HCT116 (cell line): ENCODE data around the gene SLC9A9. TPM values are rescaled to one million over a fixed set of nuclear protein-coding genes. Genes with fewer than 3 reads are reported as not detected.

Experiments used
- ATAC-seq: fragments of 200-7000 bp; cut with Tn5 transposase; 2 replicates; pipeline ENCODE4 v1.9.1; 2020; ENCODE audit warnings: mild to moderate bottlenecking, moderate library complexity
- BruUV-seq: library from RNA; stranded (reverse); fragments of 400-500 nt; replicated peaks from 2 replicates; lab custom pipeline; 2021; lab: Mats Ljungman, UMichigan
- CTCF ChIA-PET: fragments of 300-600 bp; sonication (Branson Sonifier 250); formaldehyde crosslinking; loops from one replicate; lab custom pipeline; 2021; ENCODE audit warnings: antibody characterized with exemption; lab: Charles Lee
- POLR2A ChIA-PET: fragments of 300-600, 350-600 bp; sonication (Branson Sonifier 250); formaldehyde crosslinking; loops from one replicate; lab custom pipeline; 2021; ENCODE audit warnings: antibody characterized with exemption; lab: Charles Lee
- RAD21 ChIA-PET, 2 experiments: fragments of 300-600 bp; sonication (Branson Sonifier 250); formaldehyde crosslinking; loops; one replicate each; lab custom pipeline; 2023; ENCODE audit warnings: low total read pairs in 2 of 2; ENCODE audit not compliant: uncharacterized antibody in 2 of 2, unreplicated experiment in 2 of 2, low non-redundant PET in 1 of 2; lab: Charles Lee
- DNase-seq: peaks from one replicate; pipeline ENCODE4 v3.0.0-alpha.2; 2010; ENCODE audit warnings: low read depth, low spot score
- H2AFZ ChIP-seq: fragments of 200-600 bp; shearing (Covaris generic), sonication (generic); 2 replicates; pipeline ENCODE4 v1.6.1; 2017; ENCODE audit warnings: low read depth, mixed run types, mixed read lengths, antibody characterized with exemption, low read length; ENCODE audit not compliant: poor library complexity, severe bottlenecking
- H3K27ac ChIP-seq: 2 replicates; pipeline ENCODE4 v1.5.1; 2012; ENCODE audit warnings: low read depth, low read length
- H3K27me3 ChIP-seq: fragments of 200-600 bp; sonication (generic); 2 replicates; pipeline ENCODE4 v1.6.1; 2016; ENCODE audit warnings: mixed run types, low read length, mixed read lengths; ENCODE audit not compliant: insufficient read depth
- H3K36me3 ChIP-seq, 2 experiments: fragments of 200-500 bp in 1 of 2; fragments of 200-600 bp in 1 of 2; sonication (Bioruptor generic) in 1 of 2; sonication (generic) in 1 of 2; 2 replicates each; pipeline versions ENCODE4 v1.5.1 to v1.6.1; 2014 to 2016; ENCODE audit warnings: low read length in 2 of 2, inconsistent platforms in 1 of 2, mixed read lengths in 1 of 2, mixed run types in 1 of 2; ENCODE audit not compliant: insufficient read depth in 2 of 2, control insufficient read depth in 1 of 2
- H3K4me1 ChIP-seq, 2 experiments: fragments of 200-600 bp in 1 of 2; sonication (generic) in 1 of 2; 2 replicates each; pipeline versions ENCODE4 v1.5.1 to v1.6.1; 2012 to 2017; ENCODE audit warnings: low read length in 2 of 2, inconsistent platforms in 1 of 2, mild to moderate bottlenecking in 1 of 2, mixed read lengths in 1 of 2, mixed run types in 1 of 2, moderate library complexity in 1 of 2; ENCODE audit not compliant: insufficient read depth in 2 of 2, control insufficient read depth in 1 of 2
- H3K4me2 ChIP-seq: fragments of 200-600 bp; sonication (generic); 2 replicates; pipeline ENCODE4 v1.6.1; 2017; ENCODE audit warnings: mixed run types, low read length, mixed read lengths
- H3K4me3 ChIP-seq, 2 experiments: fragments of 200-600 bp in 1 of 2; sonication (generic) in 1 of 2; replicated peaks in 1 of 2; 2 replicates each; pipeline ENCODE4 v1.5.1; 2011 to 2016; ENCODE audit warnings: low read length in 2 of 2, control low read depth in 1 of 2, low read depth in 1 of 2, mild to moderate bottlenecking in 1 of 2, mixed read lengths in 1 of 2, mixed run types in 1 of 2
- H3K79me2 ChIP-seq: fragments of 200-600 bp; sonication (generic); 2 replicates; pipeline ENCODE4 v1.6.1; 2017; ENCODE audit warnings: mild to moderate bottlenecking, mixed run types, low read length, moderate library complexity, mixed read lengths; ENCODE audit not compliant: insufficient read depth
- H3K9ac ChIP-seq: fragments of 200-600 bp; sonication (generic); 2 replicates; pipeline ENCODE4 v1.6.1; 2016; ENCODE audit warnings: low read length, mixed read lengths
- H3K9me2 ChIP-seq: fragments of 200-600 bp; sonication (generic), shearing (Covaris generic); 2 replicates; pipeline ENCODE4 v1.6.1; 2017; ENCODE audit warnings: mixed run types, mild to moderate bottlenecking, moderate library complexity; ENCODE audit not compliant: insufficient read depth
- H3K9me3 ChIP-seq, 2 experiments: fragments of 200-500 bp in 1 of 2; fragments of 200-600 bp in 1 of 2; sonication (Bioruptor generic) in 1 of 2; sonication (generic) in 1 of 2; 2 replicates each; pipeline ENCODE4 v1.6.1; 2014 to 2017; ENCODE audit warnings: low read length in 2 of 2, mixed read lengths in 2 of 2, inconsistent platforms in 1 of 2, low read depth in 1 of 2, mild to moderate bottlenecking in 1 of 2, mixed run types in 1 of 2, moderate library complexity in 1 of 2; ENCODE audit not compliant: control insufficient read depth in 1 of 2, insufficient read depth in 1 of 2
- H4K20me1 ChIP-seq: fragments of 200-600 bp; sonication (generic), shearing (Covaris generic); 2 replicates; pipeline ENCODE4 v1.6.1; 2017; ENCODE audit warnings: mixed run types, mild to moderate bottlenecking, moderate library complexity; ENCODE audit not compliant: insufficient read depth
- CBX3 ChIP-seq: IDR thresholded peaks from 2 replicates; pipeline ENCODE4 v1.6.1; 2012; ENCODE audit warnings: low read depth
- EZH2 ChIP-seq: fragments of 200-600 bp; sonication (generic); IDR thresholded peaks from 2 replicates; pipeline ENCODE4 v1.6.1; 2017; ENCODE audit warnings: antibody characterized with exemption, mixed run types
- JUND ChIP-seq: IDR thresholded peaks from 2 replicates; pipeline ENCODE4 v1.6.1; 2012
- ZFX ChIP-seq: fragments of 450-650 bp; IDR thresholded peaks from 2 replicates; pipeline ENCODE4 v1.6.1; 2017
- intact Hi-C: fragments of 100-400 bp; cut with micrococcal nuclease; formaldehyde crosslinking; loops from 2 replicates; pipeline ENCODE4 v1.10.0; 2022
- total RNA-seq: library from RNA; stranded (reverse); gene quantifications from one replicate; pipeline ENCODE4 v1.2.1, GENCODE V29; 2021; ENCODE audit not compliant: unreplicated experiment
- TF ChIP-seq, protein P1 (sequence below): IDR thresholded peaks from 2 replicates; pipeline ENCODE4 v1.6.1; 2012; ENCODE audit warnings: low read depth
- TF ChIP-seq, protein P2 (sequence below), 3 experiments: fragments of 200-600 bp in 1 of 3; sonication (generic) in 1 of 3; IDR thresholded peaks in 2 of 3; conservative IDR thresholded peaks in 1 of 3; 2 replicates each; pipeline ENCODE4 v1.5.1; 2012 to 2017; ENCODE audit warnings: low read depth in 2 of 3, low read length in 2 of 3, antibody characterized with exemption in 1 of 3, borderline replicate concordance in 1 of 3, control low read depth in 1 of 3, mild to moderate bottlenecking in 1 of 3, mixed read lengths in 1 of 3, mixed run types in 1 of 3, moderate library complexity in 1 of 3; ENCODE audit not compliant: insufficient read depth in 1 of 3

Gene SLC9A9
- total RNA-seq, 1 experiment from 2014 or later = 0.20 TPM

DNA sequence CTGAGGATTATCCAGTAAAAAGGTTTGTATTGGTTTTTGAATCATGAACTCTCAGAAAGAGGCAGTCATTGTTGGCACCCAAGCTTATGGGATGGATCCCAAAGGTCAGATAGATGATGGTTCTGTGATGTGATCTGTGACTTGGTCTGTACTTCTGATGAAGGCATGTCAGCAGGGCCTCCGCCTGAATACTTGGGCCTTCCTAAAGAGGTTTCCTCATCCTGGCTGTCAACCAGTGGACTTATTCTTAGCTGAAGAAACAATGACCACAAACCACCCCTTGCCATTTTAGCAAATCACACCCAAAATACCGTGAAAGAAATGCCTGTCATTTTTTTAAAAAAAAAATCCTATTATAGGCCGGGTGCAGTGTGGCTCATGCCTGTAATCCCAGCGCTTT lies 48.2 kb upstream of the SLC9A9 start:
- H3K9me3 ChIP-seq = no peaks in the 10 kb centered on the region
- no peaks in the 10 kb centered on the region for H3K9me2 ChIP-seq
- no peak for DNase-seq
- POLR2A ChIA-PET = interaction anchor here (1.7 kb wide), 1 partner anchor 76 kb away, joined by 4 read pairs; the partner anchor contains the start of gene DIPK2A
- H3K4me2 ChIP-seq = no peak overlapping the region
- H3K27me3 ChIP-seq = no peaks in the 10 kb centered on the region
- no peaks in the 10 kb centered on the region for H3K79me2 ChIP-seq
- ATAC-seq = no peak
- H3K36me3 ChIP-seq = no peaks in the 10 kb centered on the region
- intact Hi-C loops = loop anchor here (5.0 kb wide), 3 partner anchors 56 to 1871 kb away; no protein-coding TSS in a partner anchor
- no TSS peak for BruUV-seq
- CTCF ChIA-PET = interaction anchor here (1.2 to 1.4 kb wide), 2 partner anchors 75 to 1871 kb away, joined by 3 to 4 read pairs; partner anchors contain the start of gene DIPK2A
- RAD21 ChIA-PET = no interaction called here
- TF ChIP-seq, protein P1, sequence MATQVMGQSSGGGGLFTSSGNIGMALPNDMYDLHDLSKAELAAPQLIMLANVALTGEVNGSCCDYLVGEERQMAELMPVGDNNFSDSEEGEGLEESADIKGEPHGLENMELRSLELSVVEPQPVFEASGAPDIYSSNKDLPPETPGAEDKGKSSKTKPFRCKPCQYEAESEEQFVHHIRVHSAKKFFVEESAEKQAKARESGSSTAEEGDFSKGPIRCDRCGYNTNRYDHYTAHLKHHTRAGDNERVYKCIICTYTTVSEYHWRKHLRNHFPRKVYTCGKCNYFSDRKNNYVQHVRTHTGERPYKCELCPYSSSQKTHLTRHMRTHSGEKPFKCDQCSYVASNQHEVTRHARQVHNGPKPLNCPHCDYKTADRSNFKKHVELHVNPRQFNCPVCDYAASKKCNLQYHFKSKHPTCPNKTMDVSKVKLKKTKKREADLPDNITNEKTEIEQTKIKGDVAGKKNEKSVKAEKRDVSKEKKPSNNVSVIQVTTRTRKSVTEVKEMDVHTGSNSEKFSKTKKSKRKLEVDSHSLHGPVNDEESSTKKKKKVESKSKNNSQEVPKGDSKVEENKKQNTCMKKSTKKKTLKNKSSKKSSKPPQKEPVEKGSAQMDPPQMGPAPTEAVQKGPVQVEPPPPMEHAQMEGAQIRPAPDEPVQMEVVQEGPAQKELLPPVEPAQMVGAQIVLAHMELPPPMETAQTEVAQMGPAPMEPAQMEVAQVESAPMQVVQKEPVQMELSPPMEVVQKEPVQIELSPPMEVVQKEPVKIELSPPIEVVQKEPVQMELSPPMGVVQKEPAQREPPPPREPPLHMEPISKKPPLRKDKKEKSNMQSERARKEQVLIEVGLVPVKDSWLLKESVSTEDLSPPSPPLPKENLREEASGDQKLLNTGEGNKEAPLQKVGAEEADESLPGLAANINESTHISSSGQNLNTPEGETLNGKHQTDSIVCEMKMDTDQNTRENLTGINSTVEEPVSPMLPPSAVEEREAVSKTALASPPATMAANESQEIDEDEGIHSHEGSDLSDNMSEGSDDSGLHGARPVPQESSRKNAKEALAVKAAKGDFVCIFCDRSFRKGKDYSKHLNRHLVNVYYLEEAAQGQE = no peak
- TF ChIP-seq, protein P2, sequence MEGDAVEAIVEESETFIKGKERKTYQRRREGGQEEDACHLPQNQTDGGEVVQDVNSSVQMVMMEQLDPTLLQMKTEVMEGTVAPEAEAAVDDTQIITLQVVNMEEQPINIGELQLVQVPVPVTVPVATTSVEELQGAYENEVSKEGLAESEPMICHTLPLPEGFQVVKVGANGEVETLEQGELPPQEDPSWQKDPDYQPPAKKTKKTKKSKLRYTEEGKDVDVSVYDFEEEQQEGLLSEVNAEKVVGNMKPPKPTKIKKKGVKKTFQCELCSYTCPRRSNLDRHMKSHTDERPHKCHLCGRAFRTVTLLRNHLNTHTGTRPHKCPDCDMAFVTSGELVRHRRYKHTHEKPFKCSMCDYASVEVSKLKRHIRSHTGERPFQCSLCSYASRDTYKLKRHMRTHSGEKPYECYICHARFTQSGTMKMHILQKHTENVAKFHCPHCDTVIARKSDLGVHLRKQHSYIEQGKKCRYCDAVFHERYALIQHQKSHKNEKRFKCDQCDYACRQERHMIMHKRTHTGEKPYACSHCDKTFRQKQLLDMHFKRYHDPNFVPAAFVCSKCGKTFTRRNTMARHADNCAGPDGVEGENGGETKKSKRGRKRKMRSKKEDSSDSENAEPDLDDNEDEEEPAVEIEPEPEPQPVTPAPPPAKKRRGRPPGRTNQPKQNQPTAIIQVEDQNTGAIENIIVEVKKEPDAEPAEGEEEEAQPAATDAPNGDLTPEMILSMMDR (IDR thresholded peaks at IDR 0.05 in 2 of 3, conservative IDR thresholded peaks at IDR 0.05 in 1 of 3; ENCODE audit: borderline replicate concordance in 1 of 3, insufficient read depth in 1 of 3, low read depth in 2 of 3, low read length in 2 of 3) = no peak
- TF ChIP-seq ZFX (no peak), EZH2 (no peak), CBX3 (no peak), JUND (no peak)
- no peak overlapping the region for H3K9ac ChIP-seq
- H2AFZ ChIP-seq = no peak overlapping the region
- no peak overlapping the region for H3K27ac ChIP-seq
- no peak overlapping the region for H3K4me3 ChIP-seq
- H4K20me1 ChIP-seq = no peaks in the 10 kb centered on the region
- H3K4me1 ChIP-seq = no peaks in the 10 kb centered on the region
